ENCODE data around the gene PAQR9. TPM values are rescaled to one million over a fixed set of nuclear protein-coding genes. Genes with fewer than 3 reads are reported as not detected.
A peak's percentile ranks its signal among the peaks of the same experiment; 100 is the strongest.
"Not testable (repeated sequence)": the region's sequence is repeated elsewhere in the genome, so short reads cannot be mapped to it uniquely, and the experiment has no call there.

The PAQR9 gene
- total and polyA plus RNA-seq, 10 donors, result 0.04 to 0.64 (median 0.42) TPM; not detected in 6

DNA sequence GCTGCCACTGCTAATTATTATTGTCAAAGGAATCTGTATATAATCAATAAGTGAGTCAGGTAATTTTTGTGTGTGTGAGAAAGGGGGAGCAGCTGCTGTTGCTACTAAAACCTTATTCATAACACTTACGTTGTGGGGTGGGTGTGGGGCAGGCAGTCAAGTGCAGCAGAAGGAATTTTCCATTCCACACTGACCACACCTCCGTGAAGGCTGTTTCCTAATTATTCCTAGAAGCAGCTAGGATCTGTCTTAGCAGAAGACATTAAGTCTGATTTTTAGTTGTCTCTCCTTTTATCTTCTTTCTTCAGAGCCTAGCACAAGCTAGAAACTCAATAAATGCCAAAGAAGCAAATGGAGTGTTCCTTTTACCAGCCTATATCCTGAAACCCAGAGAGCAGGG, 33.9 kb upstream of the PAQR9 start:
- TF ChIP-seq POLR2A (IDR thresholded peaks at IDR 0.05) (no peak), POLR2AphosphoS5 (IDR thresholded peaks at IDR 0.05) (no peak)
- TF ChIP-seq, protein P1, sequence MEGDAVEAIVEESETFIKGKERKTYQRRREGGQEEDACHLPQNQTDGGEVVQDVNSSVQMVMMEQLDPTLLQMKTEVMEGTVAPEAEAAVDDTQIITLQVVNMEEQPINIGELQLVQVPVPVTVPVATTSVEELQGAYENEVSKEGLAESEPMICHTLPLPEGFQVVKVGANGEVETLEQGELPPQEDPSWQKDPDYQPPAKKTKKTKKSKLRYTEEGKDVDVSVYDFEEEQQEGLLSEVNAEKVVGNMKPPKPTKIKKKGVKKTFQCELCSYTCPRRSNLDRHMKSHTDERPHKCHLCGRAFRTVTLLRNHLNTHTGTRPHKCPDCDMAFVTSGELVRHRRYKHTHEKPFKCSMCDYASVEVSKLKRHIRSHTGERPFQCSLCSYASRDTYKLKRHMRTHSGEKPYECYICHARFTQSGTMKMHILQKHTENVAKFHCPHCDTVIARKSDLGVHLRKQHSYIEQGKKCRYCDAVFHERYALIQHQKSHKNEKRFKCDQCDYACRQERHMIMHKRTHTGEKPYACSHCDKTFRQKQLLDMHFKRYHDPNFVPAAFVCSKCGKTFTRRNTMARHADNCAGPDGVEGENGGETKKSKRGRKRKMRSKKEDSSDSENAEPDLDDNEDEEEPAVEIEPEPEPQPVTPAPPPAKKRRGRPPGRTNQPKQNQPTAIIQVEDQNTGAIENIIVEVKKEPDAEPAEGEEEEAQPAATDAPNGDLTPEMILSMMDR (IDR thresholded peaks at IDR 0.05 in 8 of 11, conservative IDR thresholded peaks at IDR 0.05 in 3 of 11), result no peak
- H3K4me3 ChIP-seq, result no peak overlapping the region
- H3K9me3 ChIP-seq, result no peaks in the 10 kb centered on the region
- peaks cover 0 to 35% (median 21%) of the 10 kb centered on the region in 6 donors for H3K4me1 ChIP-seq
- no peak overlapping the region for H3K27ac ChIP-seq
- WGBS, 5 donors, result 33 to 61% (median 47%) methylated on average over 2 of the region's 2 CpGs
- no peaks in the 10 kb centered on the region for H3K36me3 ChIP-seq
- no peak for DNase-seq
- H3K27me3 ChIP-seq (replicated peaks in 1 of 7), result no peaks in the 10 kb centered on the region
- intact Hi-C loops (cut with DNase I; ENCODE audit: low total_unique reads), result loop anchor here (5.0 kb wide), 1 partner anchor 415 kb away; no protein-coding TSS in a partner anchor

DNA sequence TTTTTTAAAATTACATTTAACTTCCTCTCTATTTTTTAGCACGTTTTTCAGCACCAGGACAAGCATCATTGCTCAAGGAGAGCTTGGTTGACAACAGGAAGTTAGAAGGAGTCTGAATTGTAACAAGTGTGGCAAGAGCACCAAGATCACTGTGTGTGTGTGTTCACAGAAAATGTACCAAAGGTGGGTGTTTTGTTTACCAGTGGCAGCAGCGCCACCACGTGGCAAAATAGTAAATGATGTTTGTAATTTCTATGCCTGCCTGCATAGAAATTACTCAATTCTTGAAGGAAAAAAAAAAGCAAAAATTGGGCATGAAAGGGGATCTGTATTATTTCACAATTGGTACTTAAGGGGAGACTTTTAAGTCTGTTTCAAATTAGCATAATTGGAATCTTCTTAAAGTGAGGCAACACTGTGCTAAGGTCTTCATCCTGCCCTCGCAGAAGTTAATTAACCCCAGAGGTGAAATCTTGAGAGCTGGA, 30.5 kb upstream of the PAQR9 start:
- Histone ChIP-seq H3K27me3 (replicated peaks in 1 of 7) (no peaks in the 10 kb centered on the region), H3K27ac (no peak overlapping the region), H3K36me3 (no peaks in the 10 kb centered on the region), H3K4me1 (peaks cover 0 to 18% (median 11%) of the 10 kb centered on the region in 6 donors), H3K4me3 (no peak overlapping the region), H3K9me3 (no peaks in the 10 kb centered on the region)
- TF ChIP-seq POLR2AphosphoS5 (IDR thresholded peaks at IDR 0.05) (no peak), POLR2A (IDR thresholded peaks at IDR 0.05) (no peak)
- TF ChIP-seq, protein P1 (IDR thresholded peaks at IDR 0.05 in 8 of 11, conservative IDR thresholded peaks at IDR 0.05 in 3 of 11), result peak; percentile 29 to 76 (median 61)
- no peak for DNase-seq
- 8 to 22% (median 13%) methylated on average over 4 of the region's 4 CpGs for WGBS, 5 donors
- intact Hi-C loops (cut with DNase I; ENCODE audit: low total_unique reads), result no loop called here

DNA sequence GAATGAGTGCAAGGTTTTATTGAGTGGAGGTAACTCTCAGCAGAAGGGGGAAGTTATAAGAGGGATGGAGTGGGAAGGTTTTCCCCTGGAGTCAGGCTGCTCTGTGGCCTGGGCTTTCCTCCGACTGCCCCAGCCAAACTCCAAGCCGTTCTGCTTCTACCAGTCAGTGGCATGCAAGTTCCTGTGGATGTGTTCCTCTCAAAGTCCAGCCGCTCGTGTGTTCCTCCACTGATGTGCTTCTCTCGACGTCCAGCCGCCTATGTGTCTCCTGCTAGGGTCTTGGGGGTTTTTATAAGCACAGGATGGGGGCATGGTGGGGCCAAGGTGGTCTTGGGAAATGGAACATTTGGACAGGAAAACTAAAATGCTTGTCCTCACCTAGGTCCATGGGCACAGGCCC, 28.8 kb upstream of the PAQR9 start:
- H3K4me1 ChIP-seq, result peaks cover 0 to 22% (median 14%) of the 10 kb centered on the region in 6 donors
- no peak overlapping the region for H3K4me3 ChIP-seq
- peaks cover 0 to 4% (median 0%) of the 10 kb centered on the region in 7 donors for H3K27me3 ChIP-seq (replicated peaks in 1 of 7)
- no peak for TF ChIP-seq POLR2AphosphoS5 (IDR thresholded peaks at IDR 0.05)
- H3K9me3 ChIP-seq, result no peaks in the 10 kb centered on the region
- WGBS, 5 donors, result 84 to 89% (median 86%) methylated on average over 7 of the region's 7 CpGs
- intact Hi-C loops (cut with DNase I; ENCODE audit: low total_unique reads), result no loop called here
- DNase-seq, result no peak
- H3K27ac ChIP-seq, result no peak overlapping the region
- H3K36me3 ChIP-seq, result no peaks in the 10 kb centered on the region

DNA sequence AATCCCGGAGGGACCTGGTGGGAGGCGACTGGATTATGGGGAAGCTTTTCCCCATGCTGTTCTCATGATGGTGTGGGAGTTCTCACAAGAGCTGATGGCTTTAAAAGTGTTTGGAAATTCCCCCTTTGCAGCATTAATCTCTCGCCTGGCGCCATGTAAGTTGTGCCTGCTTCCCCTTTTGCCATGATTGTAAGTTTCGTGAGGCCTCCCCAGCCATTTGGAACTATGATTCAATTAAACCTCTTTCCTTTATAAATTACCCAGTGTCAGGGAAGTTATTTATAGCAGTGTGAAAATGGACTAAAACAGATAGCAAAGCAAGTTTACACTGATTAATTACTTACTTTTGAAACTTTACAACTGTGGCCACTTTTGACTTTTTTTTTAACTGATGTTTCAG, 27.2 kb upstream of the PAQR9 start:
- TF ChIP-seq POLR2AphosphoS5 (IDR thresholded peaks at IDR 0.05) (no peak), POLR2A (IDR thresholded peaks at IDR 0.05) (no peak)
- TF ChIP-seq, protein P1 (IDR thresholded peaks at IDR 0.05 in 8 of 11, conservative IDR thresholded peaks at IDR 0.05 in 3 of 11), result no peak
- Histone ChIP-seq H3K27me3 (replicated peaks in 1 of 7) (peaks cover 0 to 4% (median 0%) of the 10 kb centered on the region in 7 donors), H3K4me1 (peaks cover 0 to 27% (median 14%) of the 10 kb centered on the region in 6 donors), H3K4me3 (no peak overlapping the region), H3K36me3 (no peaks in the 10 kb centered on the region), H3K9me3 (no peaks in the 10 kb centered on the region), H3K27ac (no peak overlapping the region)
- DNase-seq, result no peak
- intact Hi-C loops (cut with DNase I; ENCODE audit: low total_unique reads), result no loop called here
- 63 to 81% (median 66%) methylated on average over 5 of the region's 5 CpGs for WGBS, 5 donors

DNA sequence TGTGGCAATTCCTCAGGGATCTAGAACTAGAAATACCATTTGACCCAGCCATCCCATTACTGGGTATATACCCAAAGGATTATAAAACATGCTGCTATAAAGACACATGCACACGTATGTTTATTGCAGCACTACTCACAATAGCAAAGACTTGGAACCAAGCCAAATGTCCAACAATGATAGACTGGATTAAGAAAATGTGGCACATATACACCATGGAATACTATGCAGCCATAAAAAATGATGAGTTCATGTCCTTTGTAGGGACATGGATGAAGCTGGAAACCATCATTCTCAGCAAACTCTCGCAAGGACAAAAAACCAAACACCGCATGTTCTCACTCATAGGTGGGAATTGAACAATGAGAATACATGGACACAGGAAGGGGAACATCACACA, 25.4 kb upstream of the PAQR9 start:
- not testable (repeated sequence) for H3K36me3 ChIP-seq; H3K4me3 ChIP-seq; H3K27me3 ChIP-seq (replicated peaks in 1 of 7); H3K9me3 ChIP-seq; H3K27ac ChIP-seq; DNase-seq
- WGBS, 5 donors, result 93 to 100% (median 100%) methylated on average over 2 of the region's 3 CpGs; no CpG with 5 or more reads in 2 of the 5 donors
- intact Hi-C loops (cut with DNase I; ENCODE audit: low total_unique reads), result loop anchor here (5.0 kb wide), 1 partner anchor 162 kb away; no protein-coding TSS in a partner anchor
- peaks cover 0 to 16% (median 7%) of the 10 kb centered on the region in 6 donors for H3K4me1 ChIP-seq

DNA sequence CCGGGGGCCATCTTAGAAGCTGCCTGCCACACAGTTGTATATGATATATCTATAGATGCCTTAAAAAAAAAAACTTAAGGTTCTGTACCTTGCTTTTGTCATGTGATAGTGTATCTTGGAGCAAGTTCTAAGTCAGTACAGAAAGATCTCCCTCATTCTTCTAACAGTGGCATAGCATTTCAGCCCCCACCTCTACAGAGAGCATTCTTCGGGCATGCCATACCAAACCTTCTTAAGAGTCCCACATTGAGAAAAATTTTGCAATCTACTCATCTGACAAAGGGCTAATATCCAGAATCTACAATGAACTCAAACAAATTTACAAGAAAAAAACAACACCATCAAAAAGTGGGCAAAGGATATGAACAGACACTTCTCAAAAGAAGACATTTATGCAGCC, 24.7 kb upstream of the PAQR9 start:
- H3K27me3 ChIP-seq (replicated peaks in 1 of 7); H3K36me3 ChIP-seq; H3K4me3 ChIP-seq; H3K27ac ChIP-seq; H3K9me3 ChIP-seq; DNase-seq; H3K4me1 ChIP-seq: not testable (repeated sequence)
- intact Hi-C loops (cut with DNase I; ENCODE audit: low total_unique reads), result loop anchor here (5.0 kb wide), 1 partner anchor 161 kb away; no protein-coding TSS in a partner anchor
- WGBS, 5 donors, result 87 to 96% (median 92%) methylated on average over 2 of the region's 2 CpGs
